Ovary (tissue), 3 donors: ENCODE data around the gene TRA2A.

ENCODE experiments used
- POLR2A ChIP-seq: fragments of 450-650 bp; IDR thresholded peaks from one replicate; pipeline ENCODE4 v1.6.1; 2017; ENCODE audit warnings: antibody characterized with exemption, mild to moderate bottlenecking, moderate library complexity
- TF ChIP-seq, protein P1 (sequence below), 3 donors: fragments of 450-650 bp in 2 of 3; fragments of 200-600 bp in 1 of 3; IDR thresholded peaks; one replicate each; pipeline versions ENCODE4 v1.5.1 to v1.8.0; 2016 to 2022; ENCODE audit warnings: antibody characterized with exemption in 3 of 3, mild to moderate bottlenecking in 1 of 3
- donor health status: DM: no; HTN: no; CAD: no.

DNA sequence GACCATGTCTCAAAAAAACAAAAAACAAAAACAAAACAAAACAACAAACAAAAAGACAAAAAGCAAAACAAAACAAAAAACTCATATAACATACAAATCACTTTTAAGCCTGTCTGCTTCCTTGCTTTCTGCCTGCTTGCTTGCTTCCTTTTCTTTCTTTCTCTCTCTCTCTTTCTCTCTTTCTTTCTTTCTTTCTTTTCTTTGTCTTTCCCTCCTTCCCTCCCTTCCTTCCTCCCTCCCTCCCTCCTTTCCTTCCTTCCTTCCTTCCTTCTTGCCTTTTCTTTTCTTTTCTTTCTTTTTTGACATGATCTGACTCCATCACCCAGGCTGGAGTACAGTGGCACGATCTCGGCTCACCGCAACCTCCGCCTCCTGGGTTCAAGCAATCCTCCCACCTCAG, 15.9 kb upstream of the TRA2A start:
- TF ChIP-seq, protein P1, sequence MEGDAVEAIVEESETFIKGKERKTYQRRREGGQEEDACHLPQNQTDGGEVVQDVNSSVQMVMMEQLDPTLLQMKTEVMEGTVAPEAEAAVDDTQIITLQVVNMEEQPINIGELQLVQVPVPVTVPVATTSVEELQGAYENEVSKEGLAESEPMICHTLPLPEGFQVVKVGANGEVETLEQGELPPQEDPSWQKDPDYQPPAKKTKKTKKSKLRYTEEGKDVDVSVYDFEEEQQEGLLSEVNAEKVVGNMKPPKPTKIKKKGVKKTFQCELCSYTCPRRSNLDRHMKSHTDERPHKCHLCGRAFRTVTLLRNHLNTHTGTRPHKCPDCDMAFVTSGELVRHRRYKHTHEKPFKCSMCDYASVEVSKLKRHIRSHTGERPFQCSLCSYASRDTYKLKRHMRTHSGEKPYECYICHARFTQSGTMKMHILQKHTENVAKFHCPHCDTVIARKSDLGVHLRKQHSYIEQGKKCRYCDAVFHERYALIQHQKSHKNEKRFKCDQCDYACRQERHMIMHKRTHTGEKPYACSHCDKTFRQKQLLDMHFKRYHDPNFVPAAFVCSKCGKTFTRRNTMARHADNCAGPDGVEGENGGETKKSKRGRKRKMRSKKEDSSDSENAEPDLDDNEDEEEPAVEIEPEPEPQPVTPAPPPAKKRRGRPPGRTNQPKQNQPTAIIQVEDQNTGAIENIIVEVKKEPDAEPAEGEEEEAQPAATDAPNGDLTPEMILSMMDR (IDR thresholded peaks at IDR 0.05) = no peak
- TF ChIP-seq POLR2A = no peak
